ENCODE results near the gene RALBP1.

DNA sequence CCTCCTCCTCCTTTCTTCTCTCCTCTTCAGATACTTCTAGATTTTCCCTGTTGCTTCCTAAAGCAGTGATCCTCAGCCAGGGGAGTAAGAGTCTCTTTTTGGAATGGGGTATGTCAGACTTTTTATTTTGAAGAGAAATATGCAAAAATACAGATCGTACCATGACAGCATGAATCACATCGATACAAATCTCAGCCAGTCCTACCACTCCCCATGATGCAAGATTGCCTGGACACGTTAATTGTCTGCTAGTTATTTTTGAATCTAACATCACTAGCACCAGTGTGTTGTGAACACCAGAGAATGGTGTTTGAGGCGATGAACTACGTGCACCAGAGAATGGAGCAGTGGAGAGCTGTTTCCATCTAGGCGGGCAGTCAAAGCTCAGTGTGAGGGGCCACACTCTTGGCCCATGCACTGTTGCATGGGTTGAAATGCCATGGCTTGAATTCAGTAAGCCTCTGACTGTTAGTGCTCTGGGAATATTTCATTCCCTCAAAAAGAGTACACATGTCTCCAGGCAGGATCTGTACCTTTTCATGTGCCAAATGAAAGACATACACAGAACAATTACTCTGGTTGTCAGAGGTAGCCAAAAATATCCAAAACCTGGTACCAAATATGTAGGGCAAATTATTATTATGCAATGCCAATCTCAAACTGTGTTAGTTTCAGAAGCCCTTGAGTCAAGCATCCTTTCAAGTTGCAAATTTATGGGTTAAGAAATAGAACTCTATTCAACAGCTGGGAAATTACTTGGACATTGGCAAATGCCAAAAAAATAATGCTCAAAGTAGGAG lies 46.3 kb upstream of the RALBP1 start:
- TF ChIP-seq POLR2A (IDR thresholded peaks at IDR 0.05) (no peak), POLR2AphosphoS5 (IDR thresholded peaks at IDR 0.05) (no peak)
- TF ChIP-seq, protein P1, sequence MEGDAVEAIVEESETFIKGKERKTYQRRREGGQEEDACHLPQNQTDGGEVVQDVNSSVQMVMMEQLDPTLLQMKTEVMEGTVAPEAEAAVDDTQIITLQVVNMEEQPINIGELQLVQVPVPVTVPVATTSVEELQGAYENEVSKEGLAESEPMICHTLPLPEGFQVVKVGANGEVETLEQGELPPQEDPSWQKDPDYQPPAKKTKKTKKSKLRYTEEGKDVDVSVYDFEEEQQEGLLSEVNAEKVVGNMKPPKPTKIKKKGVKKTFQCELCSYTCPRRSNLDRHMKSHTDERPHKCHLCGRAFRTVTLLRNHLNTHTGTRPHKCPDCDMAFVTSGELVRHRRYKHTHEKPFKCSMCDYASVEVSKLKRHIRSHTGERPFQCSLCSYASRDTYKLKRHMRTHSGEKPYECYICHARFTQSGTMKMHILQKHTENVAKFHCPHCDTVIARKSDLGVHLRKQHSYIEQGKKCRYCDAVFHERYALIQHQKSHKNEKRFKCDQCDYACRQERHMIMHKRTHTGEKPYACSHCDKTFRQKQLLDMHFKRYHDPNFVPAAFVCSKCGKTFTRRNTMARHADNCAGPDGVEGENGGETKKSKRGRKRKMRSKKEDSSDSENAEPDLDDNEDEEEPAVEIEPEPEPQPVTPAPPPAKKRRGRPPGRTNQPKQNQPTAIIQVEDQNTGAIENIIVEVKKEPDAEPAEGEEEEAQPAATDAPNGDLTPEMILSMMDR (IDR thresholded peaks at IDR 0.05), result no peak
